Measurements from ENCODE around the gene SULT1E1.

Gene SULT1E1
- 0 reads per million in 3 experiments for total RNA-seq

GRCh38 chr4:69860052-69860451, at the start of gene SULT1E1:
Gene SULT1E1 (minus strand): TSS chr4:69860145. CDS start chr4:69857644, 2,501 bp downstream.
- no peak for DNase-seq

- no peak for DNase-seq
Measured at GRCh38 chr4:69909195-69909594, 49.2 kb upstream of the SULT1E1 start.

GRCh38 chr4:69907151-69907550, 47.2 kb upstream of the SULT1E1 start:
- DNase-seq = no peak

- DNase-seq = no peak
Measured at GRCh38 chr4:69896530-69897116, 36.7 kb upstream of the SULT1E1 start.

- no peak for DNase-seq
Measured at GRCh38 chr4:69894721-69895120, 34.8 kb upstream of the SULT1E1 start.

GRCh38 chr4:69894186-69894585, 34.2 kb upstream of the SULT1E1 start:
- no peak for DNase-seq

GRCh38 chr4:69888336-69888735, 28.4 kb upstream of the SULT1E1 start:
- no peak for DNase-seq

- no peak for DNase-seq
Measured at GRCh38 chr4:69882150-69882549, 22.2 kb upstream of the SULT1E1 start.

- peak; percentile 12 for DNase-seq
Measured at GRCh38 chr4:69881173-69881773, 21.3 kb upstream of the SULT1E1 start.

GRCh38 chr4:69878250-69878649, 18.3 kb upstream of the SULT1E1 start:
- DNase-seq = no peak

- DNase-seq = no peak
Measured at GRCh38 chr4:69877453-69877852, 17.5 kb upstream of the SULT1E1 start.

- no peak for DNase-seq
Measured at GRCh38 chr4:69876071-69876470, 16.1 kb upstream of the SULT1E1 start.

GRCh38 chr4:69875576-69875975, 15.6 kb upstream of the SULT1E1 start:
- DNase-seq = no peak

GRCh38 chr4:69874507-69874906, 14.6 kb upstream of the SULT1E1 start:
- DNase-seq = no peak

GRCh38 chr4:69861756-69862155, 1.8 kb upstream of the SULT1E1 start:
- no peak for DNase-seq

GRCh38 chr4:69860521-69861298, 765 bp upstream of the SULT1E1 start:
- DNase-seq = no peak

GRCh38 chr4:69859140-69859685, 732 bp downstream of the SULT1E1 start:
- DNase-seq = no peak

GRCh38 chr4:69858690-69859089, 1.3 kb downstream of the SULT1E1 start:
- no peak for DNase-seq

- DNase-seq = no peak
Measured at GRCh38 chr4:69855822-69856221, 4.1 kb downstream of the SULT1E1 start.

- no peak for DNase-seq
Measured at GRCh38 chr4:69849969-69850368, 10.0 kb downstream of the SULT1E1 start.

GRCh38 chr4:69849297-69849696, 10.6 kb downstream of the SULT1E1 start:
- no peak for DNase-seq

- no peak for DNase-seq
Measured at GRCh38 chr4:69848028-69848427, 11.9 kb downstream of the SULT1E1 start.

- DNase-seq = no peak
Measured at GRCh38 chr4:69843932-69844331, 16.0 kb downstream of the SULT1E1 start.

GRCh38 chr4:69843301-69843700, 16.6 kb downstream of the SULT1E1 start:
- DNase-seq = no peak
